GM10266 (cell line): ENCODE results near the gene RDX.
"Not testable (repeated sequence)": the region's sequence is repeated elsewhere in the genome, so short reads cannot be mapped to it uniquely, and the experiment has no call there.

Experiments used
- DNase-seq: peaks from one replicate; pipeline ENCODE4 v3.0.0; 2012; ENCODE audit errors: extremely low spot score
- TF ChIP-seq, protein P1 (sequence below): IDR thresholded peaks from 2 replicates; pipeline ENCODE4 v1.5.1; 2012; ENCODE audit warnings: mild to moderate bottlenecking, low read depth; ENCODE audit not compliant: control insufficient read depth, insufficient read depth; ENCODE audit errors: missing control alignments

RDX gene

DNA sequence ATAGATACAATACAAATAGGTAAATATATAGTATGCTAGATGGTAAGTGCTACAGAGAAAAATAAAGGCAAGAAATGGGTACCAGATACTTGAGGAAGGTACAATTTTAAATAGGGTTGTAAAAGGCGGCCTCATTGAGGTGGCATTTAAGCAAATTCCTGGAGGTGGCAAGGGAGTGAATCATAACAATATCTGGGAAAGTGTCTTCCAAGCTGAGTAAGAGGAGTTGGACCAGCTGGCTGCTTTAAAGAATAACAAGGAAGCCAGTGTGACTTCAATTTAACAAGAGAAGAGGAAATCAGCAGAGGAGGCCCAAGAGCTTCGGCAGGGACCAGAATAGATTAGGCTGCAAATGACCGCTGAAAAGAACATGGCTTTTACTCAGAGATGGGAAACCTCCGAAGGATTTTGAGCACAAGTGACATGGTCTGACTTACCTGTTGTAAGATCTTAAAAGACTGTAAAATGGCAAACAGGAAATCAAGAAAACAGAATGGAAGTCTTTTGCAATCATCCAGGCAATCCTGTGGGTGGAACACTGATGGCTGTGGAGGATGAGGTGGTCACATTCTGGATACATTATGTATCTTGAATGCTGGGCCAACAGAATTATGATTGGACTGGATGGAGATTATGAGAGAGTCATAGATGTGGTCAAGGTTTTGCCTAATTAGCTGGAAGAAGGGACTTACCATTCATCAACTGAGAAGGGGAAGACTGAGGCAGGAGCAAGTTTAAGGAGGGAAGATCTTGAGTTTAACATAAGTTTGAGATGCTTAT, 77.2 kb downstream of the RDX start:
- no peak for DNase-seq
- TF ChIP-seq, protein P1, sequence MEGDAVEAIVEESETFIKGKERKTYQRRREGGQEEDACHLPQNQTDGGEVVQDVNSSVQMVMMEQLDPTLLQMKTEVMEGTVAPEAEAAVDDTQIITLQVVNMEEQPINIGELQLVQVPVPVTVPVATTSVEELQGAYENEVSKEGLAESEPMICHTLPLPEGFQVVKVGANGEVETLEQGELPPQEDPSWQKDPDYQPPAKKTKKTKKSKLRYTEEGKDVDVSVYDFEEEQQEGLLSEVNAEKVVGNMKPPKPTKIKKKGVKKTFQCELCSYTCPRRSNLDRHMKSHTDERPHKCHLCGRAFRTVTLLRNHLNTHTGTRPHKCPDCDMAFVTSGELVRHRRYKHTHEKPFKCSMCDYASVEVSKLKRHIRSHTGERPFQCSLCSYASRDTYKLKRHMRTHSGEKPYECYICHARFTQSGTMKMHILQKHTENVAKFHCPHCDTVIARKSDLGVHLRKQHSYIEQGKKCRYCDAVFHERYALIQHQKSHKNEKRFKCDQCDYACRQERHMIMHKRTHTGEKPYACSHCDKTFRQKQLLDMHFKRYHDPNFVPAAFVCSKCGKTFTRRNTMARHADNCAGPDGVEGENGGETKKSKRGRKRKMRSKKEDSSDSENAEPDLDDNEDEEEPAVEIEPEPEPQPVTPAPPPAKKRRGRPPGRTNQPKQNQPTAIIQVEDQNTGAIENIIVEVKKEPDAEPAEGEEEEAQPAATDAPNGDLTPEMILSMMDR: no peak

DNA sequence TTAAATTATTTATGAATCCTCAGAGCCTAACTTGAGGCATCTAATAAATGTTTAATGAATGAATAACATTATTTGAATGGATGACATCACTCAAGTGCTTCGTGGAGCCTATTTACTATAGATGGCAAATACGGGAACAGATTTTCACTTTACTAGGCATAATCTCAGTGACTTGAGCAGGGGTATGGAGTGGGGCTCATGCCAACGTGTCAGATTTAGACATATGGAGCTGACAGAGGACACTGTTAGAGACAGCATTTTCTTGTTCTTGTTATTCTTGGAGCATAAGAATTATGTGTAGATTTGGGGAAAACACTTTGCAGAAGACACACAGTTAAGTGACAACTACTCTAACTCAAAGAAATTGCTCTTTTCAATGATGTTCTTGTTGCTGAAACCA, 78.5 kb downstream of the RDX start:
- TF ChIP-seq, protein P1: no peak
- no peak for DNase-seq

DNA sequence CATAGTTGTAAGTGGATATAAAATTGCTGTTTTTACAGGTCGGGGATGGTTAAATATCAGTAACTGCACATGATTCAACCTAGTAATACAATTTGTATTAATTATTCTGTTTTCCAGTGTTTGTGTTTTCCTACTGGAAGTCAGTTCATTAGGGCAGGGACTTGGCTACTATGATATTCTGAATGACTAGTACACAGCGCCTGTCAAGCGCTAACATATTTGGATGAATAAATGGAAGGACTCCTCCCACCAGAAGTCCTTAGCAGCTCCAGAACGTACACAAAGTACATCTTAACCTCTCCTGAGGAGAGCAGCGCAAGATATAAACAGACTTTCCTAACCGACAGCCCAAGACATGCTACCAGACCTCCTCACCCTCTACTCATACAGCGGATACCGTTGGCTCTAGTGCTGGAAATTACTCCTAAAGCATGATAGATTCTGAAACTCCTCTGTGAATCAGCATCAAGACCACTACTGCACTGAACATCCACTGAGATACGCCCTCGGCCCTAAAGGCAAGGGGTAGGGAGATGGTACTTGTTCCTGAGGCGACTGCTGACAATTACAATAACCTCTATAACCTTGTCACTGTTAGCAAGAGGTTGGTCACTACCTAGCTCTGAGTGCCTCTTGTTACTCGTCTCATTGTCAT, 79.1 kb downstream of the RDX start:
- TF ChIP-seq, protein P1: no peak
- no peak for DNase-seq

DNA sequence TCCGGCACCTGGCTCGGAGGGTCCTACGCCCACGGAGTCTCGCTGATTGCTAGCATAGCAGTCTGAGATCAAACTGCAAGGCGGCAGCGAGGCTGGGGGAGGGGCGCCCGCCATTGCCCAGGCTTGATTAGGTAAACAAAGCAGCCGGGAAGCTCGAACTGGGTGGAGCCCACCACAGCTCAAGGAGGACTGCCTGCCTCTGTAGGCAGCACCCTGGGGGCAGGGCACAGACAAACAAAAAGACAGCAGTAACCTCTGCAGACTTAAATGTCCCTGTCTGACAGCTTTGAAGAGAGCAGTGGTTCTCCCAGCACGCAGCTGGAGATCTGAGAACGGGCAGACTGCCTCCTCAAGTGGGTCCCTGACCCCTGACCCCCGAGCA, 87.1 kb downstream of the RDX start:
- not testable (repeated sequence) for DNase-seq

DNA sequence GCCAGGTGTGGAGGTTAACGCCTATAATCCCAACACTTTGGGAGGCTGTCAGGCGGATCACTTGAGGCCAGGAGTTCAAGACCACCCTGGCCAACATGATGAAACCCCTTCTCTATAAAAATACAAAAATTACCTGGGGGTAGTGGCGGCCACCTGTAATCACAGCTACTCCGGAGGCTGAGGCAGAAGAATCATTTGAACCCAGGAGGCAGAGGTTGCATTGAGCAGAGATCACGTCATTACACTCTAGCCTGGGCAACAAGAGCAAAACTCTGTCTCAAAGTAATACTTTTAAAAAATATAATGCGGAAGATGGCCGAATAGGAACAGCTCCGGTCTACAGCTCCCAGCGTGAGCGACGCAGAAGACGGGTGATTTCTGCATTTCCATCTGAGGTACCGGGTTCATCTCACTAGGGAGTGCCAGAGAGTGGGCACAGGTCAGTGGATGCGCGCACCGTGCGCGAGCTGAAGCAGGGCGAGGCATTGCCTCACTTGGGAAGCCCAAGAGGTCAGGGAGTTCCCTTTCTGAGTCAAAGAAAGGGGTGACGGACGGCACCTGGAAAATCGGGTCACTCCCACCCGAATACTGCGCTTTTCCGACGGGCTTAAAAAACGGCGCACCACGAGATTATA, 87.6 kb downstream of the RDX start:
- DNase-seq: not testable (repeated sequence)

DNA sequence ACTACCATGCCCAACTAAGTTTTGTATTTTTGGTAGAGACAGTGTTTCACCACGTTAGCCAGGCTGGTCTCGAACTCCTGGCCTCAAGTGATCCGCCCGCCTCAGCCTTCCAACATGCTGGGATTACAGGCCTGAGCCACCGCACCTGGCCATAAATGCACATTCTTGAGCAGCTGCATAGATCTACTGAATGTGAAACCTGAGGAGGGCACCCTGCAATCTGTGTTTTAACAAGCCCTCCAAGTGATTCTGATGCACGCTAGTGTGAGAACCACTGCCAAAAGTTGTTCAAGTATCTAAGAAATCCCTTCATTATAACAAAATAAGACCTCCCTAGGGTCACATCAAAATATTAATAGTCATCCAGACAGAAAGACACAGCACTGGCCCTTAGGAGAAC, 89.3 kb downstream of the RDX start:
- TF ChIP-seq, protein P1: no peak
- DNase-seq: no peak

DNA sequence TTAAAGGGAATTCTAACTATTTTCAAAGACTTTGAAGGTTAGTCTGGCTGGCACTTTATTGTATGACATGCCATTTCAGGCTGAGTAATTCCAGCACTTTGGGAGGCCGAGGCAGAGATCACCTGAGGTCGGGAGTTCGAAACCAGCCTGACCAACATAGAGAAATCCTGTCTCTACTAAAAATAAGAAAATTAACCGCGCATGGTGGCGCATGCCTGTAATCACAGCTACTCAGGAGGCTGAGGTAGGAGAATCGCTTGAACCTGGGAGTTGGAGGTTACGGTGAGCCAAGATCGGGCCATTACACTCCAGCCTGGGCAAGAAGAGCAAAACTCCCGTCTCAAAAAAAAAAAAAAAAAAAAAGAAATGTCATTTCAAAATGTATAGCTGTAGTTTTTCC, 95.6 kb downstream of the RDX start:
- TF ChIP-seq, protein P1: no peak
- DNase-seq: no peak

DNA sequence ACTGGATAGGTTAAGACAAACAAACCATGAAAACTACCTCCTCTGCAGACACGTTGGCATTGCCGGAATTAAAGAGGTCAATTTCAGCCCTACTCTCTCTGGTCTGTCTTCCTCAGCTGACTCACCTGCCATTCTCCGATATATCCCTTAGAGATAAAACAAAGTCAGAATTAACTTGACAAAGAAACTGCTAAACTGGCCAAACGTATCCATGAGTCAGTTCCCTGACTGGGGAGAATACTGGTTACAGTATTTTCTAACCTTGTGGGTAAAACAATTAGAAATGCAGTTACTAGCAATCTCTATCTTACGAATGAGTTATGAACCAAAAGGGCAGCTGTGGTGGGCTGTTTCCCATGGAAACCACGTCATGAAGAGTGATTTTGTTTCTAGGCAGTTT, 96.2 kb downstream of the RDX start:
- TF ChIP-seq, protein P1: no peak
- DNase-seq: no peak
